ENCODE measurements around the gene E2F1.

E2F1 gene

DNA sequence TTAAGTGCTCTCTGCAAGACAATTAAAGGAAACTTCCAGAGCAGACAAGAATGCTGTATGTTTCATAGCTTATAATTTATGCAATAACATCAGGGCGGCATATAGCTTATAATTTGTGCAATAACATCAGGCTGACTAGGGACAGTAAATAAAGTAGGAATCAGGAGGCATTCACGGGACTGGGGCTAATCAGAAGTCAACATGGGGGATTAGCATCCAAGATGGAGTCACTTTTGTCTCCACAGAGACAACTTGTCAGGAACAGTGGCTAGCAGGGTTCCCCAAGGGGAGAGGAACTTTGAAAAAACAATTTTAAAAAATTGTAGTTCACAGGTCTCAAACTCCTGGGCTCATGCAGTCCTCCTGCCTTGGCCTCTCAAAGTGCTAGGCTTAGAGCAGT lies 42.3 kb upstream of the E2F1 start:
- Histone ChIP-seq H3K9me3 (ENCODE audit: insufficient read depth, low read length, severe bottlenecking) (no peaks in the 10 kb centered on the region), H3K27me3 (ENCODE audit: insufficient read depth, low read length, poor library complexity) (no peaks in the 10 kb centered on the region), H4K20me1 (ENCODE audit: insufficient read depth, low read length) (no peaks in the 10 kb centered on the region), H3K4me1 (ENCODE audit: insufficient read depth, low read length) (peaks cover 24% of the 10 kb centered on the region), H3K4me3 (ENCODE audit: low read depth in 1 of 2, low read length in 2 of 2) (no peak overlapping the region), H2AFZ (ENCODE audit: low read depth, low read length) (no peak overlapping the region), H3K27ac (ENCODE audit: low read length) (no peak overlapping the region), H3K4me2 (ENCODE audit: insufficient read depth, low read length) (no peak overlapping the region), H3K79me2 (ENCODE audit: insufficient read depth, low read length) (no peaks in the 10 kb centered on the region), H3K36me3 (ENCODE audit: insufficient read depth, low read length) (no peaks in the 10 kb centered on the region), H3K9ac (ENCODE audit: low read depth, low read length) (no peak overlapping the region)
- DNase-seq (no peak), ATAC-seq (ENCODE audit: insufficient read depth, low read depth) (no peak)
- TF ChIP-seq, protein P1, sequence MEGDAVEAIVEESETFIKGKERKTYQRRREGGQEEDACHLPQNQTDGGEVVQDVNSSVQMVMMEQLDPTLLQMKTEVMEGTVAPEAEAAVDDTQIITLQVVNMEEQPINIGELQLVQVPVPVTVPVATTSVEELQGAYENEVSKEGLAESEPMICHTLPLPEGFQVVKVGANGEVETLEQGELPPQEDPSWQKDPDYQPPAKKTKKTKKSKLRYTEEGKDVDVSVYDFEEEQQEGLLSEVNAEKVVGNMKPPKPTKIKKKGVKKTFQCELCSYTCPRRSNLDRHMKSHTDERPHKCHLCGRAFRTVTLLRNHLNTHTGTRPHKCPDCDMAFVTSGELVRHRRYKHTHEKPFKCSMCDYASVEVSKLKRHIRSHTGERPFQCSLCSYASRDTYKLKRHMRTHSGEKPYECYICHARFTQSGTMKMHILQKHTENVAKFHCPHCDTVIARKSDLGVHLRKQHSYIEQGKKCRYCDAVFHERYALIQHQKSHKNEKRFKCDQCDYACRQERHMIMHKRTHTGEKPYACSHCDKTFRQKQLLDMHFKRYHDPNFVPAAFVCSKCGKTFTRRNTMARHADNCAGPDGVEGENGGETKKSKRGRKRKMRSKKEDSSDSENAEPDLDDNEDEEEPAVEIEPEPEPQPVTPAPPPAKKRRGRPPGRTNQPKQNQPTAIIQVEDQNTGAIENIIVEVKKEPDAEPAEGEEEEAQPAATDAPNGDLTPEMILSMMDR (IDR thresholded peaks at IDR 0.05; ENCODE audit: borderline replicate concordance, extremely low read depth, low read length, poor library complexity, severe bottlenecking) = no peak
- TF ChIP-seq EZH2 (IDR thresholded peaks at IDR 0.05; ENCODE audit: borderline replicate concordance, low read depth, low read length, severe bottlenecking) = no peak

DNA sequence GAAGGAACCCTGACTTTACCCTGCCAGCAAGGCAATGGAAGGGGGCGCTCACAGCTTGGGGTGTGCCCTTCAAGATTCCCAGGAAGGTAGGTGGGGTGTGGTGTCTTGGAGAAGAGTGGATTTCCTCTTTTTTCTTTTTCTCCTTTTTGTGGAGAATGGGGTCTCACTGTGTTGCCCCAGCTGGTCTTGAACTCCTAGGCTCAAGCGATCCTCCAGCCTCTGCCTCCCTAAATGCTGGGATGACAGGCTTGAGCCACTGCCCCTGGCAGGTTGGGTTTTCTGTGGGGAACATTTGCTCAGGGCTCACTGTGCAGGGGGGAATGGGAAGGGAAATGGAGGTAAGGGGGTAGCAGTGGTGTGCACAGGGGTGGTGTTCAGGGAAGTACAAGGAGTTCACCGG lies 41.6 kb upstream of the E2F1 start:
- ATAC-seq (ENCODE audit: insufficient read depth, low read depth) (no peak), DNase-seq (no peak)
- Histone ChIP-seq H2AFZ (ENCODE audit: low read depth, low read length) (no peak overlapping the region), H3K4me2 (ENCODE audit: insufficient read depth, low read length) (no peak overlapping the region), H4K20me1 (ENCODE audit: insufficient read depth, low read length) (no peaks in the 10 kb centered on the region), H3K9ac (ENCODE audit: low read depth, low read length) (no peak overlapping the region), H3K36me3 (ENCODE audit: insufficient read depth, low read length) (no peaks in the 10 kb centered on the region), H3K4me3 (ENCODE audit: low read depth in 1 of 2, low read length in 2 of 2) (no peak overlapping the region), H3K79me2 (ENCODE audit: insufficient read depth, low read length) (no peaks in the 10 kb centered on the region), H3K27ac (ENCODE audit: low read length) (no peak overlapping the region), H3K27me3 (ENCODE audit: insufficient read depth, low read length, poor library complexity) (no peaks in the 10 kb centered on the region), H3K9me3 (ENCODE audit: insufficient read depth, low read length, severe bottlenecking) (no peaks in the 10 kb centered on the region), H3K4me1 (ENCODE audit: insufficient read depth, low read length) (peaks cover 18% of the 10 kb centered on the region)
- TF ChIP-seq, protein P1 (IDR thresholded peaks at IDR 0.05; ENCODE audit: borderline replicate concordance, extremely low read depth, low read length, poor library complexity, severe bottlenecking) = no peak
- no peak for TF ChIP-seq EZH2 (IDR thresholded peaks at IDR 0.05; ENCODE audit: borderline replicate concordance, low read depth, low read length, severe bottlenecking)

DNA sequence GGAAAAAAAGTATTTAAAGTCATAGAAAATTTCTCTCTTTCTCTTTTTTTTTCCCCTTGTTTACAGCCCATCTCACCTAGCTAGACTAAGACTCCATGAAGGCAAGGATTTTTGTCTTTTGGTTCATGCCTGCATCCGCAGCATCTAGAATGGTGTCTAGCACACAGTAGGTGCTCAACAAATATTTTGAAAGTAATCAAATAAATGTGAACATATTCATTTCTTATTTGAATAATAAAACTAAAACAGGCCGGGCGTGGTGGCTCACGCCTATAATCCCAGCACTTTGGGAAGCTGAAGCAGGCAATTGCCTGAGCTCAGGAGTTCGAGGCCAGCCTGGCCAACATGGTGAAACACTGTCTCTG lies 40.9 kb upstream of the E2F1 start:
- no peak overlapping the region for H2AFZ ChIP-seq (ENCODE audit: low read depth, low read length)
- no peak overlapping the region for H3K9ac ChIP-seq (ENCODE audit: low read depth, low read length)
- H3K4me1 ChIP-seq (ENCODE audit: insufficient read depth, low read length) = peaks cover 11% of the 10 kb centered on the region
- H3K4me2 ChIP-seq (ENCODE audit: insufficient read depth, low read length) = no peak overlapping the region
- H3K27ac ChIP-seq (ENCODE audit: low read length) = no peak overlapping the region
- no peaks in the 10 kb centered on the region for H4K20me1 ChIP-seq (ENCODE audit: insufficient read depth, low read length)
- H3K79me2 ChIP-seq (ENCODE audit: insufficient read depth, low read length) = no peaks in the 10 kb centered on the region
- TF ChIP-seq EZH2 (IDR thresholded peaks at IDR 0.05; ENCODE audit: borderline replicate concordance, low read depth, low read length, severe bottlenecking) = no peak
- TF ChIP-seq, protein P1 (IDR thresholded peaks at IDR 0.05; ENCODE audit: borderline replicate concordance, extremely low read depth, low read length, poor library complexity, severe bottlenecking) = no peak
- DNase-seq = no peak
- H3K27me3 ChIP-seq (ENCODE audit: insufficient read depth, low read length, poor library complexity) = no peaks in the 10 kb centered on the region
- no peak overlapping the region for H3K4me3 ChIP-seq (ENCODE audit: low read depth in 1 of 2, low read length in 2 of 2)
- H3K9me3 ChIP-seq (ENCODE audit: insufficient read depth, low read length, severe bottlenecking) = no peaks in the 10 kb centered on the region
- no peaks in the 10 kb centered on the region for H3K36me3 ChIP-seq (ENCODE audit: insufficient read depth, low read length)
- ATAC-seq (ENCODE audit: insufficient read depth, low read depth) = no peak

Data from DND-41 (cell line).